A673 (cell line): ENCODE measurements around the gene FNIP1. TPM values are rescaled to one million over a fixed set of nuclear protein-coding genes. Genes with fewer than 3 reads are reported as not detected.

Source experiments
- BruUV-seq: library from RNA; stranded (reverse); fragments of 400-500 nt; replicated peaks from 2 replicates; lab custom pipeline; 2021; lab: Mats Ljungman, UMichigan
- CTCF ChIA-PET: fragments of 300-600 bp; sonication (Branson Sonifier 250); formaldehyde crosslinking; loops from one replicate; lab custom pipeline; 2022; ENCODE audit warnings: antibody characterized with exemption; lab: Charles Lee
- POLR2A ChIA-PET: fragments of 300-600 bp; sonication (Branson Sonifier 250); formaldehyde crosslinking; loops from one replicate; lab custom pipeline; 2022; ENCODE audit warnings: antibody characterized with exemption; ENCODE audit not compliant: low non-redundant PET; lab: Charles Lee
- DNase-seq: peaks from one replicate; pipeline ENCODE4 v3.0.0-alpha.2; 2015; ENCODE audit warnings: low spot score
- H3K27ac ChIP-seq: fragments of 200-600 bp; sonication (generic); 2 replicates; pipeline ENCODE4 v1.5.1; 2016; ENCODE audit warnings: mixed run types, low read depth, mild to moderate bottlenecking, mixed read lengths, antibody characterized with exemption, low read length; ENCODE audit not compliant: poor library complexity, severe bottlenecking
- H3K27me3 ChIP-seq: fragments of 200-600 bp; sonication (generic); replicated peaks from 2 replicates; pipeline ENCODE4 v1.6.1; 2017; ENCODE audit warnings: mixed run types, low read depth, mild to moderate bottlenecking, mixed read lengths, antibody characterized with exemption, low read length; ENCODE audit not compliant: insufficient read depth, poor library complexity
- H3K36me3 ChIP-seq: fragments of 200-600 bp; sonication (generic); 2 replicates; pipeline ENCODE4 v1.6.1; 2016; ENCODE audit warnings: mixed run types, mild to moderate bottlenecking, mixed read lengths, antibody characterized with exemption, low read length; ENCODE audit not compliant: insufficient read depth, poor library complexity, severe bottlenecking
- H3K4me1 ChIP-seq: fragments of 200-600 bp; sonication (generic); 2 replicates; pipeline ENCODE4 v1.6.1; 2017; ENCODE audit warnings: mixed run types, mild to moderate bottlenecking, mixed read lengths, antibody characterized with exemption, low read length; ENCODE audit not compliant: insufficient read depth, poor library complexity, severe bottlenecking
- H3K4me3 ChIP-seq: fragments of 200-600 bp; sonication (generic); 2 replicates; pipeline ENCODE4 v1.5.1; 2016; ENCODE audit warnings: low read depth, mixed run types, mild to moderate bottlenecking, mixed read lengths, low read length; ENCODE audit not compliant: poor library complexity, severe bottlenecking
- H3K9me3 ChIP-seq: fragments of 200-600 bp; sonication (generic); 2 replicates; pipeline ENCODE4 v1.6.1; 2016; ENCODE audit warnings: mixed run types, low read depth, mild to moderate bottlenecking, mixed read lengths, antibody characterized with exemption, low read length; ENCODE audit not compliant: poor library complexity, severe bottlenecking
- EZH2 ChIP-seq: fragments of 200-600 bp; sonication (generic); IDR thresholded peaks from 2 replicates; pipeline ENCODE4 v1.6.1; 2017; ENCODE audit warnings: borderline replicate concordance, low read depth, mild to moderate bottlenecking, mixed read lengths, antibody characterized with exemption, low read length; ENCODE audit not compliant: poor library complexity, severe bottlenecking
- intact Hi-C: fragments of 100-400 bp; cut with micrococcal nuclease; formaldehyde crosslinking; loops from one replicate; pipeline ENCODE4 v1.10.0; 2022; ENCODE audit not compliant: unreplicated experiment
- total RNA-seq: library from RNA; stranded (reverse); gene quantifications from 2 replicates; pipeline ENCODE4 v1.2.3, GENCODE V29; 2021
- TF ChIP-seq, protein P1 (sequence below): fragments of 300-800, 200-600 bp; sonication (generic); conservative IDR thresholded peaks from 2 replicates; pipeline ENCODE4 v1.5.1; 2017; ENCODE audit warnings: low read depth, mild to moderate bottlenecking, antibody characterized with exemption, low read length, moderate library complexity, mixed read lengths

FNIP1 gene
- total RNA-seq, 1 experiment from 2014 or later, result 22.9 TPM

GRCh38 chr5:131769961-131770360 lies 26.9 kb downstream of the FNIP1 start:
- CTCF ChIA-PET, result no interaction called here

DNA sequence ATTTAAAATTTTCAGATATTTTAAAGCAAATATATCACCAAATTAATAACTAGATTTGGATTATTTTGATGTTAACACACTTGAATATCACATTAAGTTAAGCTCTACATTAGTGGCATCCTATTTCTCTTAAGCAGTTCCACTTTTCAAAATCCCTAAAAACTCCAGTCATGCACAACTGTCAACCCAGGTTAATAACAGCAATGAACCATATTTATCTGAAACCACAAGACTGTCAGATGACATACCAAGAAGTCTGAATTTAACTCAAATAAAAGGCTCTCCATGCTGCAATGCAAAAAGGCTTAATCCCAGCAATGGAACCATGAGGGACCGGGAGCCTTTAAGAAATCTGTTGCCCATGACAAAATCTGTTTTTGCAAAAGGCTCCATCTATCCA lies 27.5 kb downstream of the FNIP1 start:
- intact Hi-C loops, result no loop called here
- Histone ChIP-seq H3K4me1 (peaks cover 7% of the 10 kb centered on the region), H3K27ac (no peak overlapping the region), H3K9me3 (peaks cover 2% of the 10 kb centered on the region), H3K36me3 (no peaks in the 10 kb centered on the region), H3K4me3 (no peak overlapping the region), H3K27me3 (no peaks in the 10 kb centered on the region)
- CTCF ChIA-PET, result no interaction called here
- POLR2A ChIA-PET, result no interaction called here
- no peak for DNase-seq
- no TSS peak for BruUV-seq
- TF ChIP-seq EZH2, result no peak
- TF ChIP-seq, protein P1, sequence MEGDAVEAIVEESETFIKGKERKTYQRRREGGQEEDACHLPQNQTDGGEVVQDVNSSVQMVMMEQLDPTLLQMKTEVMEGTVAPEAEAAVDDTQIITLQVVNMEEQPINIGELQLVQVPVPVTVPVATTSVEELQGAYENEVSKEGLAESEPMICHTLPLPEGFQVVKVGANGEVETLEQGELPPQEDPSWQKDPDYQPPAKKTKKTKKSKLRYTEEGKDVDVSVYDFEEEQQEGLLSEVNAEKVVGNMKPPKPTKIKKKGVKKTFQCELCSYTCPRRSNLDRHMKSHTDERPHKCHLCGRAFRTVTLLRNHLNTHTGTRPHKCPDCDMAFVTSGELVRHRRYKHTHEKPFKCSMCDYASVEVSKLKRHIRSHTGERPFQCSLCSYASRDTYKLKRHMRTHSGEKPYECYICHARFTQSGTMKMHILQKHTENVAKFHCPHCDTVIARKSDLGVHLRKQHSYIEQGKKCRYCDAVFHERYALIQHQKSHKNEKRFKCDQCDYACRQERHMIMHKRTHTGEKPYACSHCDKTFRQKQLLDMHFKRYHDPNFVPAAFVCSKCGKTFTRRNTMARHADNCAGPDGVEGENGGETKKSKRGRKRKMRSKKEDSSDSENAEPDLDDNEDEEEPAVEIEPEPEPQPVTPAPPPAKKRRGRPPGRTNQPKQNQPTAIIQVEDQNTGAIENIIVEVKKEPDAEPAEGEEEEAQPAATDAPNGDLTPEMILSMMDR, result no peak

More at GRCh38 chr5:131769961-131770360, 26.9 kb downstream of the FNIP1 start:
- no peak for DNase-seq
- intact Hi-C loops, result no loop called here
- no peak overlapping the region for H3K4me3 ChIP-seq
- TF ChIP-seq, protein P1, result no peak
- no peak for TF ChIP-seq EZH2
- no peaks in the 10 kb centered on the region for H3K9me3 ChIP-seq
- BruUV-seq, result no TSS peak
- no peaks in the 10 kb centered on the region for H3K36me3 ChIP-seq
- no peak overlapping the region for H3K27ac ChIP-seq
- H3K27me3 ChIP-seq, result no peaks in the 10 kb centered on the region
- peaks cover 7% of the 10 kb centered on the region for H3K4me1 ChIP-seq
- POLR2A ChIA-PET, result no interaction called here

GRCh38 chr5:131767891-131768290 lies 28.9 kb downstream of the FNIP1 start:
- H3K4me1 ChIP-seq, result no peaks in the 10 kb centered on the region
- no peaks in the 10 kb centered on the region for H3K36me3 ChIP-seq
- BruUV-seq, result no TSS peak
- ChIA-PET POLR2A (no interaction called here), CTCF (no interaction called here)
- no peak overlapping the region for H3K4me3 ChIP-seq
- no peaks in the 10 kb centered on the region for H3K27me3 ChIP-seq
- TF ChIP-seq EZH2, result no peak
- TF ChIP-seq, protein P1, result no peak
- no peak overlapping the region for H3K27ac ChIP-seq
- H3K9me3 ChIP-seq, result peaks cover 4% of the 10 kb centered on the region
- DNase-seq, result no peak
- intact Hi-C loops, result no loop called here
